PC-3 (cell line): ENCODE results near the gene CYFIP2. TPM values are rescaled to one million over a fixed set of nuclear protein-coding genes. Genes with fewer than 3 reads are reported as not detected.

Experiments
- ATAC-seq: fragments of 200-7000 bp; cut with Tn5 transposase; 2 replicates; pipeline ENCODE4 v1.9.1; 2020; ENCODE audit warnings: mild to moderate bottlenecking, moderate library complexity
- BruUV-seq: library from RNA; stranded (reverse); fragments of 400-500 nt; replicated peaks from 2 replicates; lab custom pipeline; 2021; lab: Mats Ljungman, UMichigan
- CTCF ChIA-PET: fragments of 300-600 bp; sonication (Branson Sonifier 250); formaldehyde crosslinking; loops from one replicate; lab custom pipeline; 2022; ENCODE audit warnings: antibody characterized with exemption; lab: Charles Lee
- POLR2A ChIA-PET: fragments of 300-600 bp; sonication (Branson Sonifier 250); formaldehyde crosslinking; loops from one replicate; lab custom pipeline; 2022; ENCODE audit warnings: antibody characterized with exemption; ENCODE audit not compliant: unreplicated experiment; lab: Charles Lee
- DNase-seq: peaks from one replicate; pipeline ENCODE4 v3.0.0-alpha.2; 2015
- H2AFZ ChIP-seq: fragments of 300-600 bp; sonication (generic); 2 replicates; pipeline ENCODE4 v1.6.0; 2016; ENCODE audit warnings: antibody characterized with exemption, low read length
- H3F3A ChIP-seq: fragments of 300-600 bp; sonication (generic); one replicate; pipeline ENCODE4 v1.6.0; 2017; ENCODE audit warnings: antibody characterized with exemption, low read length, control low read depth, mild to moderate bottlenecking; ENCODE audit not compliant: unreplicated experiment
- H3K27ac ChIP-seq: fragments of 300-600 bp; sonication (generic); 2 replicates; pipeline ENCODE4 v1.5.1; 2016; ENCODE audit warnings: mild to moderate bottlenecking, low read length
- H3K27me3 ChIP-seq: fragments of 300-600 bp; sonication (generic); 2 replicates; pipeline ENCODE4 v1.6.1; 2016; ENCODE audit warnings: low read length, mixed read lengths
- H3K36me3 ChIP-seq: fragments of 300-600 bp; sonication (generic); 2 replicates; pipeline ENCODE4 v1.6.1; 2016; ENCODE audit warnings: low read depth, mixed run types, low read length, mixed read lengths
- H3K4me1 ChIP-seq: fragments of 300-600 bp; sonication (generic); 2 replicates; pipeline ENCODE4 v1.5.1; 2016; ENCODE audit warnings: low read length; ENCODE audit not compliant: insufficient read depth
- H3K4me2 ChIP-seq: fragments of 300-600 bp; sonication (generic); 2 replicates; pipeline ENCODE4 v1.6.0; 2016; ENCODE audit warnings: low read length
- H3K4me3 ChIP-seq: fragments of 300-600 bp; sonication (generic); 2 replicates; pipeline ENCODE4 v1.5.1; 2016; ENCODE audit warnings: mild to moderate bottlenecking, low read length, mixed read lengths
- H3K79me2 ChIP-seq: fragments of 300-600 bp; sonication (generic); 2 replicates; pipeline ENCODE4 v1.6.1; 2017; ENCODE audit warnings: low read length, mixed read lengths
- H3K9ac ChIP-seq: fragments of 300-600 bp; sonication (generic); 2 replicates; pipeline ENCODE4 v1.6.0; 2016; ENCODE audit warnings: mild to moderate bottlenecking, low read length
- H3K9me2 ChIP-seq: fragments of 300-600 bp; sonication (generic); replicated peaks from 2 replicates; pipeline ENCODE4 v1.6.1; 2016; ENCODE audit warnings: mixed run types, low read length, mixed read lengths
- H3K9me3 ChIP-seq: fragments of 300-600 bp; sonication (generic); 2 replicates; pipeline ENCODE4 v1.6.1; 2016; ENCODE audit warnings: low read length, mixed read lengths
- H4K20me1 ChIP-seq: fragments of 300-600 bp; sonication (generic); 2 replicates; pipeline ENCODE4 v1.6.1; 2016; ENCODE audit warnings: low read length, mixed read lengths
- CTCF ChIP-seq: fragments of 300-600 bp; sonication (generic); conservative IDR thresholded peaks from 2 replicates; pipeline ENCODE4 v1.5.1; 2017; ENCODE audit warnings: antibody characterized with exemption, low read depth, mild to moderate bottlenecking, low read length
- EZH2 ChIP-seq: fragments of 300-600 bp; sonication (generic); IDR thresholded peaks from one replicate; pipeline ENCODE4 v1.6.1; 2017; ENCODE audit warnings: antibody characterized with exemption, mild to moderate bottlenecking, low read length; ENCODE audit not compliant: unreplicated experiment
- EZH2phosphoT487 ChIP-seq: fragments of 300-600 bp; sonication (generic); IDR thresholded peaks from 2 replicates; pipeline ENCODE4 v1.6.1; 2018; ENCODE audit warnings: mild to moderate bottlenecking, antibody characterized with exemption, low read length, borderline replicate concordance
- intact Hi-C: fragments of 100-400 bp; cut with micrococcal nuclease; formaldehyde crosslinking; loops from 2 replicates; pipeline ENCODE4 v1.9.0; 2023
- total RNA-seq: library from RNA; depleted of rRNA; stranded (reverse); fragments of >200 nt; gene quantifications from 2 replicates; pipeline ENCODE4 v1.2.3, GENCODE V29; 2014

CYFIP2 gene
- total RNA-seq, 1 experiment from 2014 or later, result 36.0 TPM

- Histone ChIP-seq H3K36me3 (no peaks in the 10 kb centered on the region), H3K4me3 (no peak overlapping the region), H4K20me1 (no peaks in the 10 kb centered on the region), H3K27me3 (no peaks in the 10 kb centered on the region), H3F3A (no peaks in the 10 kb centered on the region), H3K9me3 (no peaks in the 10 kb centered on the region), H3K4me1 (peaks cover 6% of the 10 kb centered on the region; the same call in 1 of the 2 replicates), H3K79me2 (no peaks in the 10 kb centered on the region), H3K9me2 (no peaks in the 10 kb centered on the region), H3K9ac (no peak overlapping the region), H3K4me2 (no peak overlapping the region), H2AFZ (no peak overlapping the region), H3K27ac (no peak overlapping the region)
- ChIA-PET POLR2A (interaction anchor here (0.6 to 0.7 kb wide), 2 partner anchors 106 to 434 kb away, joined by 3 to 5 read pairs; partner anchors contain the start of gene MED7), CTCF (no interaction called here)
- ATAC-seq, result no peak
- BruUV-seq, result no TSS peak
- TF ChIP-seq CTCF, result no peak
- TF ChIP-seq EZH2, result no peak
- TF ChIP-seq EZH2phosphoT487, result no peak
- DNase-seq, result no peak
- intact Hi-C loops, result no loop called here
Measured at GRCh38 chr5:157248821-157249470, 17.0 kb upstream of the CYFIP2 start.

GRCh38 chr5:157252711-157253465 lies 13.0 kb upstream of the CYFIP2 start:
- Histone ChIP-seq H3K36me3 (no peaks in the 10 kb centered on the region), H4K20me1 (no peaks in the 10 kb centered on the region), H3K4me2 (no peak overlapping the region), H3K27me3 (peaks cover 20% of the 10 kb centered on the region), H3K4me1 (no peaks in the 10 kb centered on the region), H3F3A (no peaks in the 10 kb centered on the region), H3K4me3 (no peak overlapping the region), H3K9me2 (no peaks in the 10 kb centered on the region), H3K27ac (no peak overlapping the region), H3K9me3 (no peaks in the 10 kb centered on the region), H3K79me2 (no peaks in the 10 kb centered on the region), H2AFZ (no peak overlapping the region), H3K9ac (no peak overlapping the region)
- ChIA-PET CTCF (interaction anchor here (1.7 kb wide), 1 partner anchor 60 kb away, joined by 6 read pairs; no protein-coding TSS in a partner anchor), POLR2A (no interaction called here)
- no peak for TF ChIP-seq EZH2
- TF ChIP-seq CTCF, result no peak
- no peak for TF ChIP-seq EZH2phosphoT487
- intact Hi-C loops, result loop anchor here (1.0 to 10.0 kb wide), 6 partner anchors 59 to 492 kb away; partner anchors contain the start of gene LSM11
- BruUV-seq, result no TSS peak
- ATAC-seq (peak; percentile 50), DNase-seq (no peak)
